NCI-H460 (cell line): ENCODE results near the gene ZFP69B. TPM values are rescaled to one million over a fixed set of nuclear protein-coding genes. Genes with fewer than 3 reads are reported as not detected.

ENCODE experiments used
- DNase-seq: peaks from one replicate; pipeline ENCODE4 v3.0.0-alpha.2; 2016; ENCODE audit warnings: low read depth; ENCODE audit errors: extremely low read depth
- polyA plus RNA-seq: library from polyadenylated mRNA; depleted of rRNA; stranded (reverse); fragments of >200 nt; gene quantifications from 2 replicates; pipeline ENCODE4 v1.2.3, GENCODE V29; 2014; cell fraction: nucleus; rRNA removed
- total RNA-seq: library from RNA; depleted of rRNA; stranded (reverse); fragments of >200 nt; shearing (Covaris generic); gene quantifications from 2 replicates; pipeline ENCODE4 v1.2.3, GENCODE V29; 2014; rRNA removed

ZFP69B gene
- total RNA-seq: 8.9 and 12.2 TPM in 2 replicates
- 3.6 and 5.5 TPM in 2 replicates for polyA plus RNA-seq

GRCh38 chr1:40449684-40450494, at the start of gene ZFP69B:
Gene ZFP69B, plus strand, starts transcription at chr1:40450476. Its CDS starts 486 bp downstream, at chr1:40450962.
- peak; percentile 83 for DNase-seq

- DNase-seq: no peak
These were observed 48.6 kb upstream of the ZFP69B start for GRCh38 chr1:40401473-40402201.

- peak; percentile 40 for DNase-seq
These were observed 45.4 kb upstream of the ZFP69B start for GRCh38 chr1:40404670-40405462.

GRCh38 chr1:40405812-40406211, 44.5 kb upstream of the ZFP69B start:
- DNase-seq: no peak

- DNase-seq: no peak
These were observed 42.8 kb upstream of the ZFP69B start for GRCh38 chr1:40407453-40407852.

GRCh38 chr1:40409467-40409866, 40.8 kb upstream of the ZFP69B start:
- DNase-seq: no peak

GRCh38 chr1:40411294-40411693, 39.0 kb upstream of the ZFP69B start:
- no peak for DNase-seq

GRCh38 chr1:40411843-40412242, 38.4 kb upstream of the ZFP69B start:
- no peak for DNase-seq

- no peak for DNase-seq
These were observed 36.6 kb upstream of the ZFP69B start for GRCh38 chr1:40413527-40414252.

GRCh38 chr1:40414331-40414730, 35.9 kb upstream of the ZFP69B start:
- no peak for DNase-seq

- DNase-seq: no peak
These were observed 33.6 kb upstream of the ZFP69B start for GRCh38 chr1:40416709-40417108.

- no peak for DNase-seq
These were observed 28.6 kb upstream of the ZFP69B start for GRCh38 chr1:40421431-40422384.

- no peak for DNase-seq
These were observed 27.5 kb upstream of the ZFP69B start for GRCh38 chr1:40422630-40423263.

GRCh38 chr1:40423264-40423642, 27.0 kb upstream of the ZFP69B start:
- no peak for DNase-seq

- DNase-seq: no peak
These were observed 26.2 kb upstream of the ZFP69B start for GRCh38 chr1:40423951-40424618.

GRCh38 chr1:40425198-40425597, 25.1 kb upstream of the ZFP69B start:
- DNase-seq: no peak

GRCh38 chr1:40431385-40431784, 18.9 kb upstream of the ZFP69B start:
- no peak for DNase-seq
